Measurements from ENCODE around the gene HFE. TPM values are rescaled to one million over a fixed set of nuclear protein-coding genes. Genes with fewer than 3 reads are reported as not detected.

The HFE gene
- total and polyA plus RNA-seq, 10 of the 15 experiments (the other 5 are each of a cell fraction or from before 2014, with no cell fraction given), result 0.52 to 5.9 (median 1.7) TPM

GRCh38 chr6:26123675-26123946 is 36.4 kb downstream of the HFE start:
- POLR2A ChIA-PET, result interaction anchor here (0.6 to 6.4 kb wide), 24 partner anchors 12 to 1769 kb away, joined by 3 to 119 read pairs (median 6); a partner anchor contains a TSS
- Histone ChIP-seq H3K27me3 (replicated peaks in 1 of 2; ENCODE audit: control insufficient read depth in 2 of 2, insufficient read depth in 2 of 2, low read length in 1 of 2) (no peaks in the 10 kb centered on the region), H3K79me2 (ENCODE audit: control insufficient read depth, insufficient read depth, low read length) (peaks cover 52% of the 10 kb centered on the region), H3K27ac (ENCODE audit: control insufficient read depth, insufficient read depth) (peak overlapping the region; percentile 95), H2AFZ (ENCODE audit: control insufficient read depth, low read depth, low read length) (no peak overlapping the region), H3K4me3 (peak overlapping the region; percentile 65), H3K9ac (ENCODE audit: control insufficient read depth, insufficient read depth, low read length) (peak overlapping the region; percentile 88), H4K20me1 (ENCODE audit: control insufficient read depth, insufficient read depth) (peaks cover 6% of the 10 kb centered on the region; the same call in 1 of the 2 replicates), H3K4me1 (ENCODE audit: control insufficient read depth, insufficient read depth, low read length) (peaks cover 3% of the 10 kb centered on the region; the same call in 1 of the 2 replicates), H3K36me3 (ENCODE audit: control insufficient read depth in 2 of 2, insufficient read depth in 2 of 2, low read length in 1 of 2) (peaks cover 0 to 3% of the 10 kb centered on the region in 2 experiments; a peak in 1 of 4 replicates), H3K4me2 (ENCODE audit: control insufficient read depth, insufficient read depth) (peak overlapping the region; percentile 56), H3K9me3 (replicated peaks; ENCODE audit: control insufficient read depth, insufficient read depth, low read length) (no peaks in the 10 kb centered on the region; the same call in 2 of the 3 replicates)
- in situ Hi-C loops (cut with MboI), result loop anchor here (5.0 to 10.0 kb wide), 3 partner anchors 74 to 1711 kb away; a partner anchor contains a TSS
- DNase-seq (ENCODE audit: low read depth, low spot score), result no peak
- SMC1A ChIA-PET (ENCODE audit: uncharacterized antibody, unreplicated experiment), result interaction anchor here (0.6 to 3.3 kb wide), 17 partner anchors 9 to 446 kb away, joined by 3 to 34 read pairs (median 4); a partner anchor contains a TSS
- WGBS (ENCODE audit: insufficient coverage, insufficient replicate concordance, low lambda C conversion rate, missing lambda C conversion rate), result under 1% methylated on average over 16 of the region's 16 CpGs
- no peak for ATAC-seq
- RAD21 ChIA-PET (ENCODE audit: unreplicated experiment), result interaction anchor here (0.8 to 7.2 kb wide), 18 partner anchors 12 to 1771 kb away, joined by 3 to 96 read pairs (median 4); a partner anchor contains a TSS
- intact Hi-C loops (cut with micrococcal nuclease; ENCODE audit: unreplicated experiment), result loop anchor here (1.0 to 5.0 kb wide), 6 partner anchors 19 to 1770 kb away; a partner anchor contains a TSS
- no peak for FAIRE-seq
- TSS peak; percentile 99 for BruUV-seq (replicated peaks)
- CTCF ChIA-PET, result interaction anchor here (1.1 to 2.3 kb wide), 6 partner anchors 28 to 74 kb away, joined by 3 to 9 read pairs (median 5); a partner anchor contains a TSS
- TF ChIP-seq JUND (IDR thresholded peaks at IDR 0.05; ENCODE audit: low read depth, low read length) (no peak), RCOR1 (conservative IDR thresholded peaks at IDR 0.05; ENCODE audit: low read depth, low read length) (no peak), ZNF24 (IDR thresholded peaks at IDR 0.05) (0 out of 2 replicates have a peak, but pooled peaks have one; percentile 12), TCF12 (IDR thresholded peaks at IDR 0.05; ENCODE audit: low read depth, low read length) (peak; percentile 67; the same call in 1 of the 2 replicates), RB1 (IDR thresholded peaks at IDR 0.05; ENCODE audit: borderline replicate concordance) (peak; percentile 17; the same call in 1 of the 2 replicates), DPF2 (IDR thresholded peaks at IDR 0.05) (0 out of 2 replicates have a peak, but pooled peaks have one; percentile 2), BACH1 (IDR thresholded peaks at IDR 0.05; ENCODE audit: borderline replicate concordance) (peak; percentile 12; the same call in 1 of the 2 replicates), BCL3 (IDR thresholded peaks at IDR 0.05; ENCODE audit: borderline replicate concordance, insufficient read depth, low read depth, low read length, poor library complexity, severe bottlenecking) (peak; percentile 34), CREM (IDR thresholded peaks at IDR 0.05; ENCODE audit: low read depth) (peak; percentile 70), WRNIP1 (IDR thresholded peaks at IDR 0.05; ENCODE audit: borderline replicate concordance, low read depth, low read length) (no peak), ZNF687 (IDR thresholded peaks at IDR 0.05) (peak; percentile 82; the same call in 1 of the 2 replicates), POLR2AphosphoS2 (IDR thresholded peaks at IDR 0.05; ENCODE audit: low read depth, low read length) (peak; percentile 98), HDAC6 (IDR thresholded peaks at IDR 0.05; ENCODE audit: unreplicated experiment) (peak; percentile 87), JUNB (IDR thresholded peaks at IDR 0.05) (0 out of 2 replicates have a peak, but pooled peaks have one; percentile 5), ATF2 (IDR thresholded peaks at IDR 0.05; ENCODE audit: low read length) (no peak; the same call in none of the 2 replicates), POLR2A (IDR thresholded peaks at IDR 0.05; ENCODE audit: low read depth, low read length) (peak; percentile 66), KAT2A (conservative IDR thresholded peaks at IDR 0.05; ENCODE audit: control insufficient read depth, low read depth, low read length) (no peak), SMAD5 (IDR thresholded peaks at IDR 0.05; ENCODE audit: low read depth) (peak; percentile 93), TAF1 (IDR thresholded peaks at IDR 0.05; ENCODE audit: borderline replicate concordance, low read depth, low read length) (0 out of 2 replicates have a peak, but pooled peaks have one; percentile 4)

Measured in GM12878 (cell line).